A673 (cell line): ENCODE measurements around the gene ITGB2.

Experiments used
- CTCF ChIP-seq: fragments of 300-800, 200-600 bp; sonication (generic); conservative IDR thresholded peaks from 2 replicates; pipeline ENCODE4 v1.5.1; 2017; ENCODE audit warnings: low read depth, mild to moderate bottlenecking, antibody characterized with exemption, low read length, moderate library complexity, mixed read lengths
- EZH2 ChIP-seq: fragments of 200-600 bp; sonication (generic); IDR thresholded peaks from 2 replicates; pipeline ENCODE4 v1.6.1; 2017; ENCODE audit warnings: borderline replicate concordance, low read depth, mild to moderate bottlenecking, mixed read lengths, antibody characterized with exemption, low read length; ENCODE audit not compliant: poor library complexity, severe bottlenecking

GRCh38 chr21:44899768-44900558 lies 20.7 kb downstream of the ITGB2 start:
- no peak for TF ChIP-seq CTCF
- no peak for TF ChIP-seq EZH2
